Measurements from ENCODE around the gene MYO7B.

DNA sequence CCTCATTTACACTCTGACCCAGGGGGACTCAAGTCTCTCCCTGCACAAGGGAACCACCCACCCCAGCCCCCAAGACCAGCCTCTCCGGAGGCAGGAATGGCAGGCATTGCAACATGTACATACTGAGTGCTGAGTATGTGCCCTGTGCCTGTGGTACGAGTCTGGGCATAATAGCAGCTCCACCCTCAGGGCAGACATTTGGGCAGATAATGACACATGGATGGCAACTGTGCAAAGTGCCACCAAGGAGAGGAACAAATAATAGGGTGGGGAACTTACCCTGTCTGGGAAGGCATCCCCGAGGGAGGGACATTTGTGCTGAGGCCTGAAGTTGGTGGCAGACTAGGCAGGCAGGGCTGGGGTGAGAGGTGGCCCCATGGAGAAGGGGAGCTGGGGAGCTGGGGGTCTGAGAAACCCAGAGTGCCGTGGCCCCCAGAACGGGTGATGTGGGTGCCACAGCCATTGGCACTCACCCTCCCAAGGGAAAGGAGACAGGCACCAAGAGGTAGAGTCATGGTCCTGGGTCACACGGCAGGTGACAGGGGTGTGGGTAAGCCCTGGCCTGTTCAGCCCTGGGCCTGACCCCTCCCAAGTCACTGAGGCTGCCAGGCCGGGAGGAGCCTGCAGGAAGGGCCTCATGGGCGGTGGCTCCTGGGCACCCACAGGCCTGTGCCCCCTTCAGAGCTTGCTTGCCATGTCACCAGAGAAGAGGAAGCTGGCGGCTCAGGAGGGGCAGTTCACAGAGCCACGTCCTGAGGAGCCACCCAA lies 94.8 kb downstream of the MYO7B start:
- TF ChIP-seq, protein P1, sequence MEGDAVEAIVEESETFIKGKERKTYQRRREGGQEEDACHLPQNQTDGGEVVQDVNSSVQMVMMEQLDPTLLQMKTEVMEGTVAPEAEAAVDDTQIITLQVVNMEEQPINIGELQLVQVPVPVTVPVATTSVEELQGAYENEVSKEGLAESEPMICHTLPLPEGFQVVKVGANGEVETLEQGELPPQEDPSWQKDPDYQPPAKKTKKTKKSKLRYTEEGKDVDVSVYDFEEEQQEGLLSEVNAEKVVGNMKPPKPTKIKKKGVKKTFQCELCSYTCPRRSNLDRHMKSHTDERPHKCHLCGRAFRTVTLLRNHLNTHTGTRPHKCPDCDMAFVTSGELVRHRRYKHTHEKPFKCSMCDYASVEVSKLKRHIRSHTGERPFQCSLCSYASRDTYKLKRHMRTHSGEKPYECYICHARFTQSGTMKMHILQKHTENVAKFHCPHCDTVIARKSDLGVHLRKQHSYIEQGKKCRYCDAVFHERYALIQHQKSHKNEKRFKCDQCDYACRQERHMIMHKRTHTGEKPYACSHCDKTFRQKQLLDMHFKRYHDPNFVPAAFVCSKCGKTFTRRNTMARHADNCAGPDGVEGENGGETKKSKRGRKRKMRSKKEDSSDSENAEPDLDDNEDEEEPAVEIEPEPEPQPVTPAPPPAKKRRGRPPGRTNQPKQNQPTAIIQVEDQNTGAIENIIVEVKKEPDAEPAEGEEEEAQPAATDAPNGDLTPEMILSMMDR (IDR thresholded peaks at IDR 0.05; ENCODE audit: borderline replicate concordance, extremely low read depth, low read length, poor library complexity, severe bottlenecking): no peak
- TF ChIP-seq EZH2 (IDR thresholded peaks at IDR 0.05; ENCODE audit: borderline replicate concordance, low read depth, low read length, severe bottlenecking): no peak
